ENCODE measurements around the gene LAMB1. TPM values are rescaled to one million over a fixed set of nuclear protein-coding genes. Genes with fewer than 3 reads are reported as not detected.
"Not testable (repeated sequence)": the region's sequence is repeated elsewhere in the genome, so short reads cannot be mapped to it uniquely, and the experiment has no call there.

The LAMB1 gene
- total RNA-seq, 2 donors from 2014 or later, result not detected

DNA sequence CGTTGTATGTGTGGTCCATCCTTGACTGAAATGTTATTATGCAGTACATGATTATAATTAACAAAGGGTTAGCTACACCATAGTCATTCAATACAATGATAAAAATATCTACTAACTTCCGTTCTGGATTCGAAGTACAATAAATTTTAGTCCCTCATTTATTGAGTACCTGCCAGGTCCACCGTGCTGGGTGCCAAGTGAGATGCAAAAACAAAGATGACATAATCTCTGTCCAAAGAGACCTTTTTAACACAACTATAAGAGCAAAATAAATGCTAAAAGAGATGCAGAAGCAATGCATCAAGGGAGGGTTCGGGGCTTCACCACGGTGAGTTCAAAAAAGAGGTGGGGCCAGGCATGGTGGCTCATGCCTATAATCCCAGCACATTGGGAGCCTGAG is 33.1 kb downstream of the LAMB1 start:
- no peak for ATAC-seq
- Mint-ChIP-seq H3K4me1 (peaks cover 2% of the 10 kb centered on the region), H3K27me3 (peaks cover 30% of the 10 kb centered on the region), H3K27ac (no peak overlapping the region), H3K4me3 (no peak overlapping the region), H3K36me3 (ENCODE audit: low read depth) (peaks cover 2% of the 10 kb centered on the region)
- no peaks in the 10 kb centered on the region for H3K9me3 ChIP-seq (ENCODE audit: control insufficient read depth, low read length, poor library complexity, severe bottlenecking)
- no peak for DNase-seq

DNA sequence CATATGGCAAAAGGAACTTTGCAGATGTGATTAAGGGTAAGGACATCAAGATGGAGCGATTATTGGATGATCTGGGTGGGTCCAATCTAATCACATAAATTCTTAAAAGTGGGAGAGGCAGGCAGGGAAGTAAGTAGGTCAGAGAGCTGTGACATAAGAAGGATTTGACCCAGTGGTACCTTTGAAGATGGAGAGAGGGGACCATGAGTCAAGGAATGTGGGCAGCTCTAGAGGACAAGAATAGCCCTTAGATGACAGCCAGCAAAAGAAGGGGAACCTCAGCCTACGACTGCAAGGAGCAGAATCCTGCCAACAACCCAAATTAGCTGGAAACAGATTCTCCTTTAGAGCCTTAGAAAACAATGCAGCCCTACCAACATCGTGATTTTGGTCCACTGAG is 34.5 kb downstream of the LAMB1 start:
- peaks cover 2% of the 10 kb centered on the region for H3K36me3 Mint-ChIP-seq (ENCODE audit: low read depth)
- no peak for ATAC-seq

DNA sequence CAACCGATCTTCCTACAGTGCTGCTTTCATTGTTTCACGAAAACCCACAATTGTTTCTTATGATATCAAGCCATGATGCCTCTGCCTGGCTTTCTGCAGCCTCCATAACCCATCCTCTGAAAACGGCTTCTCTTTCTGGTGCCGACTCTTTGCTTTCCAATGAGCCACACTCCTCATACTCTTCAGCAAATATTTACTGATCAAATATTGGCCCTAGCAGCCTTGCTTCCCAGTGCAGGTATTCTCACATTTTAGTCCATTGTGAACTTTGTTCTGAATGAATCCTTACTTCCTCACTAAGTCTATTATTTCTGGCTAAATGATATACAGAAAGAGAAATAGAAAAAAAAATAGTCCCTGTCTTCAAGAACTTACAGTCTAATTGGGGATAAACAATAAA is 35.5 kb downstream of the LAMB1 start:
- Mint-ChIP-seq H3K4me3 (no peak overlapping the region), H3K4me1 (peaks cover 2% of the 10 kb centered on the region), H3K27me3 (peaks cover 28% of the 10 kb centered on the region), H3K36me3 (ENCODE audit: low read depth) (peaks cover 2% of the 10 kb centered on the region), H3K27ac (no peak overlapping the region)
- DNase-seq (no peak), ATAC-seq (no peak)
- H3K9me3 ChIP-seq (ENCODE audit: control insufficient read depth, low read length, poor library complexity, severe bottlenecking), result no peaks in the 10 kb centered on the region

More for the DNA sequence above, 34.5 kb downstream of the LAMB1 start:
- Mint-ChIP-seq H3K27me3 (peaks cover 28% of the 10 kb centered on the region), H3K4me1 (peaks cover 2% of the 10 kb centered on the region), H3K27ac (no peak overlapping the region), H3K4me3 (no peak overlapping the region)
- DNase-seq, result no peak
- no peaks in the 10 kb centered on the region for H3K9me3 ChIP-seq (ENCODE audit: control insufficient read depth, low read length, poor library complexity, severe bottlenecking)

DNA sequence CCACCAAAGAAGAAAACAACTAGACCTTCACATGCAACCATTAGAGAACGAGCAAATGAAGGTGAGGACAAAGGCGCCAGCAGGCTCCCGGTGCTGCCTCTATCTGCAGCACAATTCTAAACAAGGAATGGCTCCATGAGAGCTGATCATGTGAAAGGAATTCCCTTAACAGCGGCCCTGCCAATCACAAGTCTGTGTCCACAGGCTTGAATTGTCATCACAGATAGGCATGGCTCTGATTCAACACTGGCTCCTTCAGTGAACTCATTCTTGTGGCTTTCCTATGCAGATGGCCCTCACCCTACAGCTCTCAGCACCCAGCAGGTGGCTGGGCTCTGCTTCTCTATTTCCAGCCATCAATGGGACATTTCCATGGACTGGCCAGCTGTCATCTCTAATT is 36.2 kb downstream of the LAMB1 start:
- peaks cover 2% of the 10 kb centered on the region for H3K36me3 Mint-ChIP-seq (ENCODE audit: low read depth)
- no peaks in the 10 kb centered on the region for H3K9me3 ChIP-seq (ENCODE audit: control insufficient read depth, low read length, poor library complexity, severe bottlenecking)
- no peak overlapping the region for H3K4me3 Mint-ChIP-seq
- no peak for ATAC-seq
- no peak for DNase-seq
- H3K4me1 Mint-ChIP-seq, result peaks cover 3% of the 10 kb centered on the region
- H3K27me3 Mint-ChIP-seq, result peaks cover 32% of the 10 kb centered on the region
- H3K27ac Mint-ChIP-seq, result no peak overlapping the region

DNA sequence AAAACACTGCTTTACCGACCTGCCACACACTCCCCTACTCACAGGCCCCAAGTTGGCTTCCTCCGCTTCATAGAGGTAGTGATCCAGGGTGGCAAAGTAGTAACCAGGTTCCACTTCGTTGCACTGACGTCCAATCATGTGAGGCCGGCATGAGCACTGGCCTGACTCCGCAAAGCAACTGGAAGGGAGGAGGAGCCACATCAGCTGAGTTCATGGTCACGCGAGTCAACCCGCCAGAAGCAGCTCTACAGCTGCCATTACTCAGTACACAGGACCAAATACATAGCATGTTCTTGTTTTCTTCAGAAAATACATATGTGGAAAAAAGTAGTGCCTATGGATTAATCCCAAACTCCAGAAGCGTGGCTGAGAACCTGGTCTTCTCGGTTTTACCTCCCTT is 38.5 kb downstream of the LAMB1 start:
- H3K9me3 ChIP-seq (ENCODE audit: control insufficient read depth, low read length, poor library complexity, severe bottlenecking), result no peaks in the 10 kb centered on the region
- H3K36me3 Mint-ChIP-seq (ENCODE audit: low read depth), result peaks cover 2% of the 10 kb centered on the region
- DNase-seq, result no peak
- H3K27me3 Mint-ChIP-seq, result peaks cover 33% of the 10 kb centered on the region
- ATAC-seq, result no peak
- peaks cover 2% of the 10 kb centered on the region for H3K4me1 Mint-ChIP-seq
- H3K4me3 Mint-ChIP-seq, result no peak overlapping the region
- no peak overlapping the region for H3K27ac Mint-ChIP-seq

DNA sequence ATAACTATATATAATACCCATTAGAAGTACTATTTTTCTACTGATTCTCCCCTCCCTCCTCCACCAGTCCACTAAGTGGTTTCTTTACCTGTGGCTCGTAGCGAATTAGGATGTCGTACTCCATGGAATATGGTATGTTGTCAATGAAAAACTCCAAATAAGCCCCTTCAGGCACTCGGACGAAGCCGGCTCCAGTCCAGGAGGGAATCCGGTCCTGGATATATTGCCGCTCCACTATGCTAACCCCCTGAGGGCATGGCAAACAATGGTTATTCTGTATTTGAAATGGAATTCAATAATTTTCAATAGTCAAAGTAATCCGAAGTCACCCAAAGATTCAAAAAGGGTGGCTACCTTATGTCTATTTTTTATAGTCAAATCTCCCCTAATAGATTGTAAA is 40.1 kb downstream of the LAMB1 start:
- H3K27ac Mint-ChIP-seq, result no peak overlapping the region
- H3K36me3 Mint-ChIP-seq (ENCODE audit: low read depth), result peaks cover 3% of the 10 kb centered on the region
- no peaks in the 10 kb centered on the region for H3K9me3 ChIP-seq (ENCODE audit: control insufficient read depth, low read length, poor library complexity, severe bottlenecking)
- no peak for DNase-seq
- H3K4me1 Mint-ChIP-seq, result peaks cover 2% of the 10 kb centered on the region
- H3K4me3 Mint-ChIP-seq, result no peak overlapping the region
- H3K27me3 Mint-ChIP-seq, result peaks cover 50% of the 10 kb centered on the region
- no peak for ATAC-seq

DNA sequence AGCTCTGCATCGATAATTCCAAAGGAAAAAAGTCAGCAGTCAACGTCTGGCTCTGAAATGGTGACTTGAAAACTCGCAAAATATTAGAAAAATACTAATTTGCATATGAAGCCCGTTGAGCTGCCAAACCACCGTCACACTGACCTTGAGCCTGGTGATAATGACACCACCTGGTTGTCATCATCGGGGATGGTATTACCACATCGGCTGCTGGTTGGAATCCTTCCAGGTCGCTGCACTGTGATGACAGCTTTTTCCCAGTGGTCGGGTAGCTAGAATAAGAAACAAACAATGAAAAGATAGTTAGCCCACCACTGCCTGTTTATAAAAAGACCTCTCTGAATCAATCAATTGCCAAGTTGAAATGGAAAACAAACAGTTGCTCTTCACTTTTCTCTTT is 41.6 kb downstream of the LAMB1 start:
- H3K27ac Mint-ChIP-seq, result no peak overlapping the region
- peaks cover 63% of the 10 kb centered on the region for H3K27me3 Mint-ChIP-seq
- H3K4me1 Mint-ChIP-seq, result peaks cover 2% of the 10 kb centered on the region
- H3K36me3 Mint-ChIP-seq (ENCODE audit: low read depth), result peaks cover 4% of the 10 kb centered on the region
- H3K9me3 ChIP-seq (ENCODE audit: control insufficient read depth, low read length, poor library complexity, severe bottlenecking), result no peaks in the 10 kb centered on the region
- DNase-seq (no peak), ATAC-seq (no peak)
- no peak overlapping the region for H3K4me3 Mint-ChIP-seq

DNA sequence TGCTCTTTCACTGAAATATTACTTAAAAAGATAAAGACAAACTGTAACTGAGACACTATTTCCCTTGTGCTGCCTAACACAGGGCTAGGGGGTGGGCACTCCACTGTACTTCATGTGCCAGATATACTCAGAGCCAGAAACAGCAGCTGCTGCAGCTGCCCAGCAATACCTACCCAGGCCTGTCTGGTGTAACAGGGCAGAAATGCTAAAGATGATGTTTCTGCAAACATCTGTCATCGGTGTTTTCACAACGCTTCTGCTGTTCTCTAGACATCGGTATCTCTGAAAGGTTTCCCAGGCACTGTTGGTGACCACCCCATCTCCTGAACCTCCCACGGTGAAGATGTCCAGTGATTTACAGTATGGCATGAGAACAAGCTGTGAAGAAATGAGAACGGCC is 42.7 kb downstream of the LAMB1 start:
- no peak overlapping the region for H3K27ac Mint-ChIP-seq
- peaks cover 73% of the 10 kb centered on the region for H3K27me3 Mint-ChIP-seq
- no peak for ATAC-seq

DNA sequence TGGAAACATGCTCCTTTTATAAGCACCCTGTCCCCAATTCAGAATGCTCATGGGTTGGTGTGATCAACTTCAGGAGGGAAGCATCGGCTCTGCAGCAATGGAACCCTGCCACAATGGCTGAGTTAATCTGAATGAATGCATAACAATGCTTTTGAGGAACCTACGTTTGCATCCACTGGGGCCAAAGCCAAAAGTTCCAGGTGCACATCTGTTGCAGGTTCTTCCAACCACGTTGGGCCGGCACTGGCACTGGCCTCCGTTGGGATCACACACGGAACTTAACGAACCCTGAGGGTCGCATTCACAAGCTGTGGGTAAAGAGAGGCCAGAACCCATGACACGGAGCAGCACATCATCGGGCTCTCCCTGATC is 43.4 kb downstream of the LAMB1 start:
- Mint-ChIP-seq H3K27ac (no peak overlapping the region), H3K4me1 (peaks cover 2% of the 10 kb centered on the region), H3K27me3 (peaks cover 69% of the 10 kb centered on the region), H3K36me3 (ENCODE audit: low read depth) (peaks cover 2% of the 10 kb centered on the region), H3K4me3 (no peak overlapping the region)
- H3K9me3 ChIP-seq (ENCODE audit: control insufficient read depth, low read length, poor library complexity, severe bottlenecking), result no peaks in the 10 kb centered on the region
- DNase-seq, result no peak
- no peak for ATAC-seq

More for the DNA sequence above, 42.7 kb downstream of the LAMB1 start:
- H3K36me3 Mint-ChIP-seq (ENCODE audit: low read depth), result peaks cover 4% of the 10 kb centered on the region
- no peaks in the 10 kb centered on the region for H3K9me3 ChIP-seq (ENCODE audit: control insufficient read depth, low read length, poor library complexity, severe bottlenecking)
- no peak overlapping the region for H3K4me3 Mint-ChIP-seq
- DNase-seq, result no peak
- H3K4me1 Mint-ChIP-seq, result peaks cover 2% of the 10 kb centered on the region

DNA sequence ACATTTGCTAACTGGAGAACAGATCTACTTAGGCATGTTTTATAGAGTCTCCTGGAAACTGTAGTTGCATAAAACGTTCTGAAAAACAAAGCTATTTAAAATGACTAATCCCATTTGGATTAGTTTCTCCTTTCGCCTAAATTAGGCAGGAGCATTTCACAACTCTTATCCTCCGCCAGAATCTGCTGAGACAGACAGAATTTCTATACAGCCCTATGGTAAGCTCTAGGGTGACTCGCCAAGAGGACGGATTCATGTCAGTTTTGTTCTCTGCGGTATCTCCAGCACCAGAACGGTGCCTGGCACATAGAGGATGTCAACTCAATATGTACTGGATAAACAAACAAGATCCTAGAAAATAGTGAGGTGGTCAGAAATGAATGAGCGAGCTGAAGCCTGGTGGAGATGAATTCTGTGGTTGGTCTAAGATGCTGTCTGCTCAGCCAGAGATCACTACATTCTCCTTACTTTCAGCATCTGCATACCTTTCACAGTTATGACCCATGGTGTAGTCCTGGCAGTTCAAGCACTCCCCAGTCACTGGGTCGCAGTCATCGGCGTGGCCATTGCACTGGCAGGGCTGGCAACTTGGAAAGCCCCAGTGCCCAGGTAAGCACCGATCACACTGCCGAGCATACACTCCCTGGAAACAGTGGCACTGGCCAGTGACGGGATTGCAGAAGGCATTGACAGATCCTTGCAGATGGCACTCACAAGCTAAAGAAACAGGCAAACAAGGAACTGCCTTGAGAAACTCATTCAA is 44.0 kb downstream of the LAMB1 start:
- H3K27me3 Mint-ChIP-seq, result peaks cover 69% of the 10 kb centered on the region

DNA sequence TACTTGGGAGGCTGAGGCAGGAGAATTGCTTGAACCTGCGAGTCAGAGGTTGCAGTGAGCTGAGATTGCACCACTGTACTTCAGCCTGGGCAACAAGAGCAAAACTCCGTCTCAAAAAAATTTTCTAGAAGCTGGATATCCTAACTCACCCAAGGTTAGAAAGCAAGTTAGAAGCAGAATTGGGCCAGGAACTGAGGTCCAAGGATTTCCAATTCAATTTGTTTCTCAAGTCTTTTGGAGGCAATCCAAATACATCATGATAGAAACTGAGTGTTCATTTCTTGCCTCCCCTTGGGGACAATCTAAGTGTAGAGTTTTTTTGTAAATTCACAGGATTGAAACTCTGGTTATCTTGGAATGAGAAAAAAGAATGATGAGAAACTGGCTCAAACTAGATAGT is 45.5 kb downstream of the LAMB1 start:
- DNase-seq (no peak), ATAC-seq (no peak)
- Mint-ChIP-seq H3K4me1 (peaks cover 2% of the 10 kb centered on the region), H3K4me3 (no peak overlapping the region), H3K27ac (no peak overlapping the region), H3K36me3 (ENCODE audit: low read depth) (peaks cover 2% of the 10 kb centered on the region), H3K27me3 (peaks cover 65% of the 10 kb centered on the region)
- no peaks in the 10 kb centered on the region for H3K9me3 ChIP-seq (ENCODE audit: control insufficient read depth, low read length, poor library complexity, severe bottlenecking)

More for the DNA sequence above, 44.0 kb downstream of the LAMB1 start:
- no peaks in the 10 kb centered on the region for H3K9me3 ChIP-seq (ENCODE audit: control insufficient read depth, low read length, poor library complexity, severe bottlenecking)
- Mint-ChIP-seq H3K27ac (no peak overlapping the region), H3K4me3 (no peak overlapping the region), H3K4me1 (peaks cover 2% of the 10 kb centered on the region), H3K36me3 (ENCODE audit: low read depth) (peaks cover 2% of the 10 kb centered on the region)
- no peak for ATAC-seq
- no peak for DNase-seq

DNA sequence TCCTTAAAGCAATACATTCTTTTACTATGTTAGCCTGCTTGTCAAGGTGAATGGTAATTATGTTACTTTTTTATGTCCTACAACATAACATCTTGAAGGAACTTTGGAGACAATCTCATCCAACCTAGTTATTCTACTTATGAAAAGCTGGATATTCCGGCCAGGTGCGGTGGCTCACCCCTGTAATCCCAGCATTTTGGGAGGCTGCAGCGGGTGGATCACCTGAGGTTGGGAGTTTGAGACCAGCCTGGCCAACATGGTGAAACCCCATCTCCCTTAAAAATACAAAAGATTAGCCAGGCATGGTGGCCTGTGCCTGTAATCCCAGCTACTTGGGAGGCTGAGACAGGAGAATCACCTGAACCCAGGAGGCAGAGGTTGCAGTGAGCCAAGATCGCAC is 46.0 kb downstream of the LAMB1 start:
- peaks cover 62% of the 10 kb centered on the region for H3K27me3 Mint-ChIP-seq
- not testable (repeated sequence) for H3K9me3 ChIP-seq (ENCODE audit: control insufficient read depth, low read length, poor library complexity, severe bottlenecking); H3K36me3 Mint-ChIP-seq (ENCODE audit: low read depth); DNase-seq; H3K4me1 Mint-ChIP-seq; ATAC-seq; H3K27ac Mint-ChIP-seq; H3K4me3 Mint-ChIP-seq

DNA sequence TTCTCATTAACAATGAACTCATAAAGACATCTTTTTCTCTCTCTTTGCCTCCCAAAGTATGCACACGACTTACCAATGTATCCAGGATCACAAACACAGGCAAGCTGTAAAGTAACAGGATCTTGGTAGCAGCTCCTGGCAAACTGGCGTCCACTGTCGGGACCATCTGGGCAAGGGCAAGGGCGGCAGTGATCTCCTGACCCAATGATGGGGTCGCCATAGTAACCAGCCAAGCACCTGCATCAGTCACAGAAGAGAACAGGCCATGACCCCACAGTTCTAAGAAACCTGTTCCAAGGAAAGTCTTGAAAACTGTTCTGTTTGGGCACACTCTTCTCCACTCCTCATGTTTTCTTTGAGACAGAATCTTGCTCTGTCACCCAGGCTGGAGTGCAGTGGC is 47.6 kb downstream of the LAMB1 start:
- DNase-seq, result no peak
- peaks cover 67% of the 10 kb centered on the region for H3K27me3 Mint-ChIP-seq
- H3K9me3 ChIP-seq (ENCODE audit: control insufficient read depth, low read length, poor library complexity, severe bottlenecking), result no peaks in the 10 kb centered on the region
- peaks cover 2% of the 10 kb centered on the region for H3K36me3 Mint-ChIP-seq (ENCODE audit: low read depth)
- H3K4me3 Mint-ChIP-seq, result no peak overlapping the region
- no peak for ATAC-seq
- no peaks in the 10 kb centered on the region for H3K4me1 Mint-ChIP-seq
- no peak overlapping the region for H3K27ac Mint-ChIP-seq

DNA sequence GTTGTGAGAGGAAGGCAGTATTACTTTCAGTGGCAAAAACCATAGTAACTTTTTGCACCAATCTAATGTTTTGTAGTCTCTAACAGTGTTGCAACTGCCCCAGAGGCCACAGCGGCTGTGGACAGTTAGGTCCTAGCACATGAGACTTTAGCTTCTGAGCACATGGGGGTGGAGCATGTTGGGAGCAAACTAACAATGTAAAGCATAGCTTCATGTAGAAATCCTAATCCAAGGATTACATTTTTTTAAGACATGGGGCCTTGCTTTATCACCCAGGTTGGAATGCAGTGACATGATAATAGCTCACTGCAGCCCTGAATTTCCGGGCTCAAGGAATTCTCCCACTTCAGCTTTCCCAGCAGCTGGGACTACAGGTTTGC is 49.0 kb downstream of the LAMB1 start:
- no peaks in the 10 kb centered on the region for H3K9me3 ChIP-seq (ENCODE audit: control insufficient read depth, low read length, poor library complexity, severe bottlenecking)
- Mint-ChIP-seq H3K4me1 (no peaks in the 10 kb centered on the region), H3K27ac (no peak overlapping the region), H3K27me3 (peaks cover 52% of the 10 kb centered on the region), H3K36me3 (ENCODE audit: low read depth) (peaks cover 2% of the 10 kb centered on the region), H3K4me3 (no peak overlapping the region)
- DNase-seq, result no peak
- ATAC-seq, result no peak
